ENCODE measurements around the gene AGPAT3.
A peak's percentile ranks its signal among the peaks of the same experiment; 100 is the strongest.

The AGPAT3 gene

GRCh38 chr21:43978060-43978459 lies 113.0 kb downstream of the AGPAT3 start:
- in situ Hi-C loops (cut with HindIII; ENCODE audit: low pct_ligation_motif_present, low sequenced_read_pairs), result no loop called here

DNA sequence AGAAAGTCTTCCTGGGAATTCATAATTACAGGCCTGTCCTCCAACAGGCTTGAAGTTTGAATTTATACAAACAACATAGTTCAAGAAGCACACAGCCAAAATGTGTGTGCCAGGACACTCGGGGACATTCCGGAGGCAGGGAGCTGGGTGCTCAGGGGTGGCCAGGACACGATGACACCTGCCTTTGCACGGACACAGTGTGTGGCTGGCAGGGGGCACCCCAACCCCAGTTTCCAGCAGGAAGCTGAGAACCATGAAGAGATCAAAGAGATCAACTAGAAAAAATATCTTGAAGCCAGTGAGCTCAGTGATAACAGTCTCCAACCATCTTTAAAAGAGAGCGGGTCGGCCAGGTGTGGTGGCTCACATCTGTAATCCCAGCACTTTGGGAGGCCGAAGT lies 114.6 kb downstream of the AGPAT3 start:
- in situ Hi-C loops (cut with HindIII; ENCODE audit: low pct_ligation_motif_present, low sequenced_read_pairs), result no loop called here

More at GRCh38 chr21:43978060-43978459, 113.0 kb downstream of the AGPAT3 start:
- Histone ChIP-seq H3K27ac (no peak overlapping the region), H3K27me3 (replicated peaks) (no peaks in the 10 kb centered on the region), H3K36me3 (replicated peaks) (peaks cover 4% of the 10 kb centered on the region), H3K4me3 (ENCODE audit: low read depth, low read length) (no peak overlapping the region)
- TF ChIP-seq CTCF (IDR thresholded peaks at IDR 0.05; ENCODE audit: low read depth, low read length, missing control alignments), result no peak
- DNase-seq, result no peak

GRCh38 chr21:43981151-43981870 lies 116.3 kb downstream of the AGPAT3 start:
- H3K4me3 ChIP-seq (ENCODE audit: low read depth, low read length), result no peak overlapping the region
- DNase-seq, result no peak
- in situ Hi-C loops (cut with HindIII; ENCODE audit: low pct_ligation_motif_present, low sequenced_read_pairs), result no loop called here

More for the DNA sequence above, 114.6 kb downstream of the AGPAT3 start:
- no peaks in the 10 kb centered on the region for H3K27me3 ChIP-seq (replicated peaks)
- H3K4me3 ChIP-seq (ENCODE audit: low read depth, low read length), result no peak overlapping the region
- no peak overlapping the region for H3K27ac ChIP-seq
- TF ChIP-seq CTCF (IDR thresholded peaks at IDR 0.05; ENCODE audit: low read depth, low read length, missing control alignments), result peak; percentile 47
- no peak for DNase-seq
- H3K36me3 ChIP-seq (replicated peaks), result peaks cover 4% of the 10 kb centered on the region

DNA sequence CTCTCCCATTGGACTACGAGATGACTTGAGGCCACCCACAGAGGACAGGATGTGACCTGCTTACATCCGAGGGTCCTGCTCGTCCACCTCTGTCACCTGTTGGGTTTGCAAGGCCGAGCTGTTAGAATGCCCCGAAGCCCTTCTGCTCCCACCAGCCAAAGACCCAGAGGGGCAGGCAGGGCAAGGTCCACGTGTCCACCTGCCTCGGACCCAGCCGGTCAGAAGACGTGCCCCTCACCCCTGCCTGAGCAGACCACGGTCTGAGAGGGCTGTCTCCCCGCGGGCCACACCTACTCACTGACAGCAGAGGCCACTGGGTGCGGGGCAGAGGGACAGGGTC lies 116.8 kb downstream of the AGPAT3 start:
- TF ChIP-seq CTCF (IDR thresholded peaks at IDR 0.05; ENCODE audit: low read depth, low read length, missing control alignments), result no peak
- H3K27ac ChIP-seq, result no peak overlapping the region
- H3K36me3 ChIP-seq (replicated peaks), result peaks cover 4% of the 10 kb centered on the region
- no peak for DNase-seq
- H3K4me3 ChIP-seq (ENCODE audit: low read depth, low read length), result no peak overlapping the region
- in situ Hi-C loops (cut with HindIII; ENCODE audit: low pct_ligation_motif_present, low sequenced_read_pairs), result no loop called here
- no peaks in the 10 kb centered on the region for H3K27me3 ChIP-seq (replicated peaks)

More at GRCh38 chr21:43981151-43981870, 116.3 kb downstream of the AGPAT3 start:
- no peak for TF ChIP-seq CTCF (IDR thresholded peaks at IDR 0.05; ENCODE audit: low read depth, low read length, missing control alignments)
- peaks cover 4% of the 10 kb centered on the region for H3K36me3 ChIP-seq (replicated peaks)
- no peaks in the 10 kb centered on the region for H3K27me3 ChIP-seq (replicated peaks)
- H3K27ac ChIP-seq, result no peak overlapping the region

DNA sequence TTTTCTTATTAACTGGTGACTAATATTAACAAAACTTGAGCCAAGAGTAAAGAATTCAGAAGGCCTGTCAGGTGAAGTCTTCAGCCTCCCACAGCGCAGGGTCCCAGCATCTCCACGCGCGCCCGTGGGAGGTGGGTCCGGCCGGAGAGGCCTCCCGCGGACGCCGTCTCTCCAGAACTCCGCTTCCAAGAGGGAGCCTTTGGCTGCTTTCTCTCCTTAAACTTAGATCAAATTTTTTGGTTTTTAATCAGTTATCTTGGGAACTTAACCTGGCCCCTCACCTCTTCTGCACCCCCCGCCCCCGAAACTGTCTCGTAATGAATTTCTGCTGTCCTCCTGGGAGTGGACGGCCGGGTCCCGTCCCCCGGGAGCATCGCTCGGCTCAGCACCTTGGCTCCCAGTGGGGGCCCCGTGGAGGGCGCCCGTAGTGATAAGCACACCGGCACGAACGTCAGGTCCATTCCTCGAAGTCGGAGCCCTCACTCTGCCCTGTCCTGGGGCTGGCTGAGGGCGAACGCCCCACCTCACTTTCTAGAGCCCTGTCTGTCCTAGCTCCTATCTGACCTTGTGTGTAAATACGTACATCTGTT lies 117.6 kb downstream of the AGPAT3 start:
- TF ChIP-seq CTCF (IDR thresholded peaks at IDR 0.05; ENCODE audit: low read depth, low read length, missing control alignments), result no peak
- Histone ChIP-seq H3K27ac (no peak overlapping the region), H3K36me3 (replicated peaks) (peaks cover 4% of the 10 kb centered on the region), H3K4me3 (ENCODE audit: low read depth, low read length) (no peak overlapping the region), H3K27me3 (replicated peaks) (no peaks in the 10 kb centered on the region)
- in situ Hi-C loops (cut with HindIII; ENCODE audit: low pct_ligation_motif_present, low sequenced_read_pairs), result no loop called here
- no peak for DNase-seq
